WTC11 (cell line): Measurements from ENCODE around the gene PEAK1. TPM values are rescaled to one million over a fixed set of nuclear protein-coding genes. Genes with fewer than 3 reads are reported as not detected.

Experiments used
- ATAC-seq: fragments of 200-7000 bp; cut with Tn5 transposase; 2 replicates; pipeline ENCODE4 v1.10.0; 2021; ENCODE audit warnings: mild to moderate bottlenecking, moderate library complexity
- CTCF ChIA-PET: fragments of 300-600 bp; sonication (Branson Sonifier 250); formaldehyde crosslinking; loops from one replicate; lab custom pipeline; 2021; ENCODE audit warnings: antibody characterized with exemption; lab: Charles Lee
- POLR2A ChIA-PET: fragments of 350-600 bp; sonication (Branson Sonifier 250); formaldehyde crosslinking; loops from one replicate; lab custom pipeline; 2021; ENCODE audit warnings: antibody characterized with exemption; lab: Charles Lee
- DNase-seq: peaks from one replicate; pipeline ENCODE4 v3.0.0; 2021; ENCODE audit warnings: low spot score
- H3K27ac Mint-ChIP-seq: 2 replicates; pipeline ENCODE4 v1.8.0; 2021; ENCODE audit warnings: mixed read lengths
- H3K27me3 Mint-ChIP-seq: 2 replicates; pipeline ENCODE4 v1.8.0; 2021; ENCODE audit warnings: low read depth, mild to moderate bottlenecking, moderate library complexity, mixed read lengths
- H3K36me3 Mint-ChIP-seq: 2 replicates; pipeline ENCODE4 v1.8.0; 2021; ENCODE audit warnings: mixed read lengths
- H3K4me1 Mint-ChIP-seq: 2 replicates; pipeline ENCODE4 v1.8.0; 2022; ENCODE audit warnings: mixed read lengths
- H3K4me3 Mint-ChIP-seq: 2 replicates; pipeline ENCODE4 v1.8.0; 2021; ENCODE audit warnings: mild to moderate bottlenecking, moderate library complexity, mixed read lengths
- H3K9me3 Mint-ChIP-seq: 2 replicates; pipeline ENCODE4 v1.8.0; 2021; ENCODE audit warnings: mixed read lengths
- ATF3 ChIP-seq: sonication (generic); formaldehyde crosslinking; conservative IDR thresholded peaks from 2 replicates; pipeline ENCODE4 v1.8.1; 2022; ENCODE audit warnings: mild to moderate bottlenecking, missing genetic modification reagents
- CDX4 ChIP-seq: fragments of 250-450 bp; sonication (Bioruptor Pico); IDR thresholded peaks from 2 replicates; pipeline ENCODE4 v1.9.0; 2021; ENCODE audit warnings: moderate library complexity, mild to moderate bottlenecking, inconsistent platforms, borderline replicate concordance
- FOXJ3 ChIP-seq: sonication (generic); formaldehyde crosslinking; IDR thresholded peaks from 2 replicates; pipeline ENCODE4 v1.9.0; 2021; ENCODE audit warnings: missing genetic modification reagents, mild to moderate bottlenecking, borderline replicate concordance
- GTF2I ChIP-seq: fragments of 250-450 bp; sonication (Bioruptor Pico); conservative IDR thresholded peaks from 2 replicates; pipeline ENCODE4 v1.4.0; 2021; ENCODE audit warnings: mild to moderate bottlenecking
- JUN ChIP-seq: sonication (generic); formaldehyde crosslinking; IDR thresholded peaks from 2 replicates; pipeline ENCODE4 v1.8.0; 2023; ENCODE audit warnings: mild to moderate bottlenecking, missing genetic modification reagents
- NFYB ChIP-seq: sonication (generic); formaldehyde crosslinking; conservative IDR thresholded peaks from 2 replicates; pipeline ENCODE4 v1.8.0; 2022; ENCODE audit warnings: low read depth, missing genetic modification reagents
- NR2C2 ChIP-seq: sonication (generic); formaldehyde crosslinking; IDR thresholded peaks from 2 replicates; pipeline ENCODE4 v1.8.0; 2022; ENCODE audit warnings: mild to moderate bottlenecking, missing genetic modification reagents
- PRDM15 ChIP-seq: sonication (generic); formaldehyde crosslinking; IDR thresholded peaks from 2 replicates; pipeline ENCODE4 v1.8.0; 2022; ENCODE audit warnings: missing genetic modification reagents
- PREB ChIP-seq: sonication (generic); formaldehyde crosslinking; IDR thresholded peaks from 2 replicates; pipeline ENCODE4 v1.8.1; 2022; ENCODE audit warnings: mild to moderate bottlenecking, missing genetic modification reagents, moderate library complexity, borderline replicate concordance
- SP1 ChIP-seq: sonication (generic); formaldehyde crosslinking; conservative IDR thresholded peaks from 2 replicates; pipeline ENCODE4 v1.8.1; 2022; ENCODE audit warnings: missing genetic modification reagents
- TCF7 ChIP-seq: sonication (generic); formaldehyde crosslinking; IDR thresholded peaks from 2 replicates; pipeline ENCODE4 v1.8.0; 2022; ENCODE audit warnings: mild to moderate bottlenecking, low read depth, missing genetic modification reagents, moderate library complexity
- ZNF121 ChIP-seq: sonication (generic); formaldehyde crosslinking; IDR thresholded peaks from 2 replicates; pipeline ENCODE4 v1.8.0; 2023; ENCODE audit warnings: missing genetic modification reagents
- ZNF281 ChIP-seq: sonication (generic); formaldehyde crosslinking; IDR thresholded peaks from 2 replicates; pipeline ENCODE4 v1.8.0; 2023; ENCODE audit warnings: mild to moderate bottlenecking, missing genetic modification reagents
- ZNF317 ChIP-seq: sonication (generic); formaldehyde crosslinking; IDR thresholded peaks from 2 replicates; pipeline ENCODE4 v1.8.1; 2023; ENCODE audit warnings: low read depth, mild to moderate bottlenecking, moderate library complexity, missing genetic modification reagents, borderline replicate concordance
- ZNF396 ChIP-seq: fragments of 250-450 bp; sonication (Bioruptor Pico); IDR thresholded peaks from 2 replicates; pipeline ENCODE4 v1.8.0; 2021; ENCODE audit warnings: mild to moderate bottlenecking, moderate library complexity, borderline replicate concordance
- ZNF423 ChIP-seq: fragments of 250-450 bp; sonication (Bioruptor Pico); IDR thresholded peaks from 2 replicates; pipeline ENCODE4 v2.1.2; 2022; ENCODE audit warnings: mild to moderate bottlenecking, moderate library complexity
- total RNA-seq: library from RNA; stranded (reverse); gene quantifications from 3 replicates; pipeline ENCODE4 v1.2.3, GENCODE V29; 2021
- TF ChIP-seq, protein P1 (sequence below): fragments of 250-450 bp; sonication (Bioruptor Pico); IDR thresholded peaks from 2 replicates; pipeline ENCODE4 v1.9.0; 2021; ENCODE audit warnings: mild to moderate bottlenecking
- TF ChIP-seq, protein P2 (sequence below): sonication (generic); formaldehyde crosslinking; IDR thresholded peaks from 2 replicates; pipeline ENCODE4 v1.8.1; 2022; ENCODE audit warnings: mild to moderate bottlenecking, moderate library complexity, missing genetic modification reagents

Gene PEAK1
- total RNA-seq, 1 experiment from 2014 or later = 49.0 TPM

DNA sequence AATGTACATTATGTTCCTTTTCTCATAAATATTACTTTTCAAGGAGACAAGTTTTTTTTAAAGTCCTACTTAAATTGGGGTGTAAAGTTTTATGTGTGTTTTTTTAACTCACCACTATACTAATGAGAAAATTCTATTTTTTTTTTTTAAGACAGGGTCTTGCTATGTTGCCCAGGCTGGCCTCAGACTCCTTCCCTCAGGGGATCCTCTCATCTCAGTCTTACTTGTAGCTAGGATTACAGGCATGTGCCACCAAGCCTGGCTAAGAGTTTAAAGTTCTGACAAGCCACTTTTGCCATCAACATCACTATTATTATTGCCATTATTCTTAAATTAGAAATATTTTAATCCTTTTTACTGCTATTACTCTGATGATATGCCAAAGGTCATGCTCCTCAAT is 356.7 kb downstream of the PEAK1 start (continued):
- TF ChIP-seq ZNF396 (no peak), PREB (CRISPR knock-in tag) (no peak), FOXJ3 (CRISPR knock-in tag) (no peak), NR2C2 (CRISPR knock-in tag) (no peak), CDX4 (CRISPR knock-in tag) (no peak), SP1 (no peak)

DNA sequence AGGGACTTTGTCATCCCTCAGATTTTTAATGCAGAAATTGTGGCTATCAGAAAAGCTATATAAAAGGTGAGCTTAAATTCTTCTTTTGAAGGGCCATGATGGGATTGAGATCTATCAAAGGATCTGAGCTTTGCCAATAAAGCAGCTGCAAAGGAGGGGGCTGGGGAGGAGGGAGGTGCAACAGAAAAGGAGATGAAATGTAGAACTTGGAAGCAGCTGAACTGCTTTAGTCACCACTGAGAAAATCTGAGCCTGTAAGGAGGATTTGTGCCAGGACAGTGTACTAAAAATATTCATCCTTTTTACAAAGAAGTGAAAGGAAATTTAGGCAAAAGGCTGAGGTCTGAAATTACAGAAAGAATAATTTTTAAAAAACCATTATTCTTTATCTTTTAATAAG is 359.4 kb downstream of the PEAK1 start:
- Mint-ChIP-seq H3K9me3 (no peaks in the 10 kb centered on the region), H3K27me3 (no peaks in the 10 kb centered on the region), H3K36me3 (no peaks in the 10 kb centered on the region), H3K4me1 (peaks cover 60% of the 10 kb centered on the region), H3K4me3 (no peak overlapping the region), H3K27ac (no peak overlapping the region)
- DNase-seq (no peak), ATAC-seq (no peak)
- TF ChIP-seq ZNF317 = no peak
- no peak for TF ChIP-seq GTF2I (CRISPR knock-in tag)
- TF ChIP-seq JUN (CRISPR knock-in tag) = no peak
- no peak for TF ChIP-seq CDX4 (CRISPR knock-in tag)
- TF ChIP-seq ZNF423 (CRISPR knock-in tag) = no peak
- no peak for TF ChIP-seq PREB (CRISPR knock-in tag)
- TF ChIP-seq ZNF281 (CRISPR knock-in tag) = no peak
- TF ChIP-seq TCF7 (CRISPR knock-in tag) = no peak
- TF ChIP-seq, protein P1, sequence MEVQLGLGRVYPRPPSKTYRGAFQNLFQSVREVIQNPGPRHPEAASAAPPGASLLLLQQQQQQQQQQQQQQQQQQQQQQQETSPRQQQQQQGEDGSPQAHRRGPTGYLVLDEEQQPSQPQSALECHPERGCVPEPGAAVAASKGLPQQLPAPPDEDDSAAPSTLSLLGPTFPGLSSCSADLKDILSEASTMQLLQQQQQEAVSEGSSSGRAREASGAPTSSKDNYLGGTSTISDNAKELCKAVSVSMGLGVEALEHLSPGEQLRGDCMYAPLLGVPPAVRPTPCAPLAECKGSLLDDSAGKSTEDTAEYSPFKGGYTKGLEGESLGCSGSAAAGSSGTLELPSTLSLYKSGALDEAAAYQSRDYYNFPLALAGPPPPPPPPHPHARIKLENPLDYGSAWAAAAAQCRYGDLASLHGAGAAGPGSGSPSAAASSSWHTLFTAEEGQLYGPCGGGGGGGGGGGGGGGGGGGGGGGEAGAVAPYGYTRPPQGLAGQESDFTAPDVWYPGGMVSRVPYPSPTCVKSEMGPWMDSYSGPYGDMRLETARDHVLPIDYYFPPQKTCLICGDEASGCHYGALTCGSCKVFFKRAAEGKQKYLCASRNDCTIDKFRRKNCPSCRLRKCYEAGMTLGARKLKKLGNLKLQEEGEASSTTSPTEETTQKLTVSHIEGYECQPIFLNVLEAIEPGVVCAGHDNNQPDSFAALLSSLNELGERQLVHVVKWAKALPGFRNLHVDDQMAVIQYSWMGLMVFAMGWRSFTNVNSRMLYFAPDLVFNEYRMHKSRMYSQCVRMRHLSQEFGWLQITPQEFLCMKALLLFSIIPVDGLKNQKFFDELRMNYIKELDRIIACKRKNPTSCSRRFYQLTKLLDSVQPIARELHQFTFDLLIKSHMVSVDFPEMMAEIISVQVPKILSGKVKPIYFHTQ = no peak
- TF ChIP-seq ZNF121 (CRISPR knock-in tag) = no peak
- TF ChIP-seq, protein P2, sequence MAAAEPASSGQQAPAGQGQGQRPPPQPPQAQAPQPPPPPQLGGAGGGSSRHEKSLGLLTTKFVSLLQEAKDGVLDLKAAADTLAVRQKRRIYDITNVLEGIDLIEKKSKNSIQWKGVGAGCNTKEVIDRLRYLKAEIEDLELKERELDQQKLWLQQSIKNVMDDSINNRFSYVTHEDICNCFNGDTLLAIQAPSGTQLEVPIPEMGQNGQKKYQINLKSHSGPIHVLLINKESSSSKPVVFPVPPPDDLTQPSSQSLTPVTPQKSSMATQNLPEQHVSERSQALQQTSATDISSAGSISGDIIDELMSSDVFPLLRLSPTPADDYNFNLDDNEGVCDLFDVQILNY (CRISPR knock-in tag) = no peak
- no peak for TF ChIP-seq PRDM15 (CRISPR knock-in tag)
- TF ChIP-seq NFYB (CRISPR knock-in tag) = no peak
- no peak for TF ChIP-seq ATF3 (CRISPR knock-in tag)
- POLR2A ChIA-PET = interaction anchor here (0.6 to 1.0 kb wide), 2 partner anchors 10 to 404 kb away, joined by 3 read pairs; partner anchors contain the start of gene TSPAN3
- CTCF ChIA-PET = interaction anchor here (1.0 to 2.6 kb wide), 7 partner anchors 9 to 572 kb away, joined by 3 to 12 read pairs (median 4); partner anchors contain the start of gene LINGO1
